Gastroesophageal sphincter (tissue), 4 donors: ENCODE results near the gene GPT2. TPM values are rescaled to one million over a fixed set of nuclear protein-coding genes. Genes with fewer than 3 reads are reported as not detected.

ENCODE experiments used
- ATAC-seq: fragments of 150-250 bp; one replicate; pipeline ENCODE4 v1.9.1; 2016; ENCODE audit warnings: mild to moderate bottlenecking, moderate library complexity
- H3K27ac ChIP-seq, 4 donors: fragments of 200-600 bp; sonication (generic) in 3 of 4; 1 replicate in 3 of 4; 2 replicates in 1 of 4; pipeline ENCODE4 v1.5.1; 2016 to 2019
- H3K27me3 ChIP-seq: fragments of 200-600 bp; sonication (generic); one replicate; pipeline ENCODE4 v1.5.1; 2019
- H3K36me3 ChIP-seq, 2 donors: fragments of 200-600 bp; sonication (generic); one replicate each; pipeline ENCODE4 v1.5.1; 2019; ENCODE audit warnings: control low read depth in 1 of 2
- H3K4me1 ChIP-seq, 3 donors: fragments of 200-600 bp; sonication (generic); 1 replicate in 2 of 3; 2 replicates in 1 of 3; pipeline ENCODE4 v1.5.1; 2016 to 2019; ENCODE audit warnings: control low read depth in 2 of 3
- H3K4me3 ChIP-seq, 2 donors: fragments of 200-600 bp; sonication (generic); one replicate each; pipeline ENCODE4 v1.5.1; 2019; ENCODE audit warnings: mild to moderate bottlenecking in 1 of 2, moderate library complexity in 1 of 2
- H3K9me3 ChIP-seq, 3 donors: fragments of 200-600 bp; sonication (generic); one replicate each; pipeline ENCODE4 v1.5.1; 2017 to 2019; ENCODE audit warnings: control low read depth in 2 of 3
- CTCF ChIP-seq, 4 experiments: fragments of 200-600 bp in 2 of 4; fragments of 450-650 bp in 2 of 4; sonication (generic) in 1 of 4; IDR thresholded peaks; one replicate each; pipeline ENCODE4 v1.5.1; 2017 to 2019; ENCODE audit warnings: antibody characterized with exemption in 4 of 4, mild to moderate bottlenecking in 2 of 4, moderate library complexity in 2 of 4
- EP300 ChIP-seq: sonication (generic); formaldehyde crosslinking; IDR thresholded peaks from one replicate; pipeline ENCODE4 v1.6.1; 2017; ENCODE audit warnings: antibody characterized with exemption, mild to moderate bottlenecking
- POLR2A ChIP-seq, 2 donors: fragments of 450-650 bp; IDR thresholded peaks; one replicate each; pipeline ENCODE4 v1.6.1; 2017; ENCODE audit warnings: antibody characterized with exemption in 2 of 2, mild to moderate bottlenecking in 2 of 2, moderate library complexity in 1 of 2
- POLR2AphosphoS5 ChIP-seq: sonication (generic); formaldehyde crosslinking; IDR thresholded peaks from one replicate; pipeline ENCODE4 v1.6.1; 2017; ENCODE audit warnings: antibody characterized with exemption
- WGBS, 2 donors: methylation state at CpG; one replicate each; pipeline ENCODE4 v1.1.5; 2018; ENCODE audit warnings: low coverage in 1 of 2; 5-methylcytosine and 5-hydroxymethylcytosine counted together
- total RNA-seq, 4 donors: library from RNA; depleted of rRNA; stranded (reverse); fragments of >200 nt; gene quantifications; one replicate each; pipeline ENCODE4 v1.1.0, GENCODE V29; 2016

Gene GPT2
- total RNA-seq, 4 donors from 2014 or later = 3.8 to 8.6 (median 5.4) TPM

- H3K4me3 ChIP-seq = no peak overlapping the region
- H3K9me3 ChIP-seq = no peaks in the 10 kb centered on the region
- peaks cover 5 to 29% (median 7%) of the 10 kb centered on the region in 3 donors for H3K4me1 ChIP-seq
- no peak for TF ChIP-seq EP300
- H3K36me3 ChIP-seq = peaks cover 6 to 100% of the 10 kb centered on the region in 2 donors
- 36 to 55% methylated on average over 6 to 8 of the region's 9 CpGs for WGBS, 2 donors
- H3K27me3 ChIP-seq = no peaks in the 10 kb centered on the region
- peak overlapping the region in 2 of 4 donors; percentile 53 to 54 for H3K27ac ChIP-seq
- no peak for ATAC-seq
These were observed 77.5 kb downstream of the GPT2 start for GRCh38 chr16:46961373-46962353.

- Histone ChIP-seq H3K4me1 (peaks cover 5 to 29% (median 7%) of the 10 kb centered on the region in 3 donors), H3K4me3 (no peak overlapping the region), H3K36me3 (peaks cover 10 to 100% of the 10 kb centered on the region in 2 donors), H3K27me3 (no peaks in the 10 kb centered on the region), H3K9me3 (no peaks in the 10 kb centered on the region), H3K27ac (peak overlapping the region in 1 of 4 donors; percentile 54)
- WGBS, 2 donors = 53 to 66% methylated on average over 3 of the region's 3 CpGs
- ATAC-seq = no peak
- no peak for TF ChIP-seq EP300
- no peak for TF ChIP-seq CTCF (IDR thresholded peaks at IDR 0.05)
- no peak for TF ChIP-seq POLR2A (IDR thresholded peaks at IDR 0.05)
- TF ChIP-seq POLR2AphosphoS5 = no peak
These were observed 78.5 kb downstream of the GPT2 start for GRCh38 chr16:46962629-46963028.

GRCh38 chr16:46968063-46968435 is 83.9 kb downstream of the GPT2 start:
- Histone ChIP-seq H3K27me3 (no peaks in the 10 kb centered on the region), H3K4me1 (peaks cover 0 to 46% (median 10%) of the 10 kb centered on the region in 3 donors), H3K36me3 (peaks cover 10 to 82% of the 10 kb centered on the region in 2 donors), H3K9me3 (no peaks in the 10 kb centered on the region), H3K27ac (no peak overlapping the region), H3K4me3 (no peak overlapping the region)
- TF ChIP-seq POLR2A (IDR thresholded peaks at IDR 0.05) (no peak), POLR2AphosphoS5 (no peak), CTCF (IDR thresholded peaks at IDR 0.05) (no peak), EP300 (no peak)
- 90 to 92% methylated on average over 2 of the region's 2 CpGs for WGBS, 2 donors
- ATAC-seq = no peak

- Histone ChIP-seq H3K9me3 (no peaks in the 10 kb centered on the region), H3K4me1 (peaks cover 0 to 54% (median 13%) of the 10 kb centered on the region in 3 donors), H3K4me3 (no peak overlapping the region), H3K27me3 (no peaks in the 10 kb centered on the region), H3K36me3 (peaks cover 10 to 61% of the 10 kb centered on the region in 2 donors), H3K27ac (no peak overlapping the region)
- TF ChIP-seq CTCF (IDR thresholded peaks at IDR 0.05) (no peak), EP300 (no peak)
- no peak for ATAC-seq
- WGBS, 2 donors = 82 to 92% methylated on average over 2 of the region's 2 CpGs
These were observed 85.9 kb downstream of the GPT2 start for GRCh38 chr16:46970089-46970488.

GRCh38 chr16:46971271-46971670 is 87.1 kb downstream of the GPT2 start:
- Histone ChIP-seq H3K4me1 (peaks cover 0 to 54% (median 13%) of the 10 kb centered on the region in 3 donors), H3K27ac (no peak overlapping the region), H3K9me3 (no peaks in the 10 kb centered on the region), H3K27me3 (no peaks in the 10 kb centered on the region), H3K36me3 (peaks cover 9 to 50% of the 10 kb centered on the region in 2 donors), H3K4me3 (no peak overlapping the region)
- ATAC-seq = no peak
- WGBS, 2 donors = 90 to 92% methylated on average over 7 of the region's 7 CpGs
- TF ChIP-seq POLR2AphosphoS5 = no peak
- no peak for TF ChIP-seq CTCF (IDR thresholded peaks at IDR 0.05)
- no peak for TF ChIP-seq POLR2A (IDR thresholded peaks at IDR 0.05)
- no peak for TF ChIP-seq EP300
